GM19463 (cell line): ENCODE measurements around the gene CENPU.

Experiments used
- ATAC-seq: cut with Tn5 transposase; IDR thresholded peaks from one replicate; pipeline ENCODE4 v1.9.1; 2021; ENCODE audit warnings: mild to moderate bottlenecking, moderate library complexity; ENCODE audit not compliant: unreplicated experiment

The CENPU gene

DNA sequence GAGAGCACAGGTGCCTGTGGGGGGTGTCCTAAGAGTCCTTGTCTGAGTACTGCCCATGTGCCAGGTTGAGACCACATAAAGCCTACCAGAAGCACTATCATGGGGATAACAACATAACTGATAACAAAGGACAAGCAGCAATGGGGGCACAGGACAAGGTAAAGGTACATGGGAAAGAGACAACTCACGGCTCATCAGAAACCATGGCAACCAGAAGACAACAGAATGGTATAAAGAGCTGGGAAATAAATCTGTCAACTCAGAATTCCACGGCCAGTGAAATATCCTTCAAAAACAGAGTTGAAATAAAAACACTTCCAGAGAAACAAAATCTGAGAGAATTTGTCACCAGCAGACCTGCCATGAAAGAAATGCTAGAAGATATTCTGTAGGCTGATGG is 20.0 kb downstream of the CENPU start:
- no peak for ATAC-seq

DNA sequence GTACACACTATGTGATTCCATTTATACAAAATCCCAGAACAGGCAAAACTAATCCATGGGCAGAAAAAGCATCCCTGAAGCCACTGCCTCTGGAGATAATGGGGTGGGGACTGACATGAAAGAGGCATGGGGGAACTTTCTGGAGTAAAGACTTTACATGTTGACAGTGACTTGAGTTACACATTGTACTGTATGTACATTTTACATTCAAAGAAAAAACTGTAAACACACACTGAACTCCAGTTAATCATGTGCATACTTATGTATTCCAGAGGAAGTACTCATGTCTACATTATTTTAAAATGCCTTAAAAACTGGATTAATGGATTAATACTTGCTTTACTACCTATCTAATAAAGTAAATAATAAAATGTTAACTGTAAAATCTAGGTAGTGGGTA is 21.6 kb downstream of the CENPU start:
- ATAC-seq = no peak

DNA sequence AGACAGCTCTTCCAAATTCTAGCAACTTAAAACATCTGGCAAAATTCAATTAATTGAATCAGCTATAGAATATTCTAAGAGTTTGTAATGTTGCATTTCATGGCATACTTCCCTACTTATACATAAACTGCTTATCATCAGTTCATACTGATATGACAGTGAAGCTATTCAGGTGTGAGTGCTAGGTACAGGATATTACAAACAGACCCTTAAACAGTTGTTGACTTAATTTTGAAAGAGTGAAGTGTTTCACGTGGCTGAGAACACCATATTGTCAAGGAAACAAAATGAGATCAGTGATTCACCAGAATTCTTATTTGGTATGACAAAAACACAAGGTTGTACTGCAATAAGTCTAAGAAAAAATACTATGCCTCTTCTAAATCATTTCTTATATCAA is 27.4 kb downstream of the CENPU start:
- ATAC-seq = no peak

DNA sequence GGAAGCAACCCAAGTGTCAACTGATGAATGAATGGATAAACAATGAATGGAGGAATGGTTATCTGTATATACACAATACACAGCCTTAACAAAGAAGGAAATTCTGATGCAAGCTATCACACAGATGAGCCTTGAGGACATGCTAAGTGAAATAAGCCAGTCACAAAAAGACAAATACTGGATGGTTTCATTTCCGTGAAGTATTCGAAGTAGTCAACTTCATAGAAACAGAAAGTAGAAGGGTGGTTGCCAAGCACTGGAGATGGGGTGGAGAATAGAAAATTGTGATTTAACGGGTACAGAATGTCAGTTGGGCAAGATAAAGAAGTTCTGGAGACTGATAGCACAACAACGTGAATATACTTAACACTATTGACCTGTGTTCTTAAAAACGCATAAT is 28.2 kb downstream of the CENPU start:
- no peak for ATAC-seq

DNA sequence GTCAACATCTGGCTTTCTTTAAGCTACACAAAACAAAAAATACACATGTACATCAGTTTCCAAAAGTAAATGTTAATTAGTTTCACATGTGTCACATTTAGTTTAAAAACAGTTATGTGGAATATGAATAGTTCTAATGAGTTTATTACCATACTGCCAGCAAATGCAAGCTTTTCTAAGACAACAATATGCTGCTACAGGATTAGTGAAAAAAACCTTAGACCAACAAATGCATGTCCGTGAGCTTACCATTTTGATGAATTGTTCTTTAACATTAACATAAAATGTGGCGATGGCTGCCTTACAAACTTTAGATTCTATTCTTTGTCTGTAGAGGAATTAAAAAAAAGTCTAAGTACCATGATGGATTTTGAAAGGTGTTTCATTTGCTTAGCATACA is 31.8 kb downstream of the CENPU start:
- ATAC-seq = no peak

DNA sequence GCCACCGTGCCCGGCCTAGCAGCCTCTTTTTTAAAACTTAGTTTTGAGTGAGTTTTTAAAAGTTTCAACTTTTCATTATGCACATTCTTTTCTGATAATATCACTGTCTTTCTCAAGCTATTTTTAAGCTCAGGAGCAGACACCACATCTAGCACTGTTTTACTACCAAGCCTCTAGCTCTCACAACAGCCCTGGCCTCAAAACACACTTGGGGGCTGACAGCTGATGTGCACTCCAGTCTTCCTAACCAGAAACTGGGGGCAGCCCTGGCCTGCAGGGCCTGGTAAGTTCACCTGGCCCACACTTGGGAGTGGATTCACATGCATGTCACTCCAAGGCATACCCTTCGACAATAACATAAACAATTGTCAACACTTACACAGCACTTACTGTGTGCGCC is 34.0 kb downstream of the CENPU start:
- ATAC-seq = no peak

DNA sequence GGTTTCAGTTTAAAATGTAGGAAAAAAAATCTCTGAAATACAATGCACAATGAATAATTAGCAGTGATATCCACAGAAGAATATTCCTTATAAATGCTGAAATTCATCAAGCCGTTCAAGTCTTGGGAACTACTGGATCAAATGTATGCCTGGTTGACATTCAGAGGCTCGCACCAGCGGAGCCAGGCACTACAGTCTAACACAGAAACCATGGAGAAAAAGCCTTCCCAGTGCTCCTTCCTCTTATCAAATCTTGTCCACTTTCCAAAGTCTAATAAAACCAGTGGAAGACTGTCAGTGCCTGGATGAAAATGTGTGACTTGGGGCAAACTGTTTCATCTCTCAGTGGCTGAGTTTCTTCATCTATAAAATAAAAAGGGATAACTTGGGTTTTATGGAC is 35.9 kb downstream of the CENPU start:
- ATAC-seq = no peak

DNA sequence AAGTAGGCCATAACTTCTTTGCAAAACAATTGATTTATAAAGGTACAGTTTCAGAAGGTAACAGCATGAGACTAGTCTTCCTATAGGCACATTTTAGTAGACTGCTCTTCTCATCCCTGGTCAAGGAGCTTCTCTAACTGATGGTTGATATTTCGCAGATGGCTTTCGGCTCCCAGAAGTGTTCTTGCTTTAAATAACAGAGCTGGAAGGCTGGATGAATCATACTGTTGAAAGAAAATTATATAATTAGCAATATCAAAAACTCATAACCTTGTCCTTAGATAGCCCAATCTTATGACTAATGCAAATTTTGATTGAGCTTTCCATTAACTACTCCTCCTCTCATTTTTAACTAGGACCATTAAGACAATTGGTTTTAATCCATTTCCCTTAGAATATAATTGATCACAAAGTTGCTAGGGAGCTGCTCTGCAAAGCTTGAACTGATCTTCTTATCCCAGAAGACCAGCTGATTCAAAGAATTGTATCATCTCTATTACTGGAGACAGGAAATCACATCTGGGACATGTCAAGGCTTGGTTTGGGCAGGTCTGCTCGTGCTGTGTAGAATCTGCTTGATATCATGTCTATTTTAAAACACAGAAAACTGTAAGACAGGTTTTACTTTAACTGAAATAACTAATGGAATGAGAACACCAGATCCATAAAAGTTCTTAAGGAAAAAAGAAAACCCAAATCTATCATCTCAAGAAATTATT is 38.6 kb downstream of the CENPU start:
- ATAC-seq = no peak

DNA sequence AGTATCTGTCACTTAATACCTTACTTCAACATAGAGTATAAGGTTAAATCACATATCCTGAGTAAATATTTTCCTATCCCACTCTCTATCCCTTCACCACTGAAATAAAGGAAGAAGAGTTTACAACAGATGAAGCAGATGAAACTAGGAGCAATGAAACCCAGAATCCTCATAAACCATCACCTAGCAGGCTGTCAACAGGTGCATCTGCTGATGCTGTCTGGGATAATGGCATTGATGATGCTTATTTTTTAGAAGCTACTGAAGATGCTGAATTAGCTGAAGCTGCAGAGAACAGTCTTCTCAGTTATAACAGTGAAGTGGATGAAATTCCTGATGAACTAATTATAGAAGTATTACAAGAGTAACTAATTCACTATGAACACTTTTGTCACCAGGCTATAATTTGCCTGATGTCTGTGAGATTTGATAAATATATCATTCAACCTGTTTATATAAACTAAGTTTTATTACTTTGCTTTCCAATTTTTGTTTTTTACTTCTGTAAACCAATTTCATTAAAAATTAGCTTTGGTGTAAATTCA is 39.4 kb downstream of the CENPU start:
- ATAC-seq = no peak

DNA sequence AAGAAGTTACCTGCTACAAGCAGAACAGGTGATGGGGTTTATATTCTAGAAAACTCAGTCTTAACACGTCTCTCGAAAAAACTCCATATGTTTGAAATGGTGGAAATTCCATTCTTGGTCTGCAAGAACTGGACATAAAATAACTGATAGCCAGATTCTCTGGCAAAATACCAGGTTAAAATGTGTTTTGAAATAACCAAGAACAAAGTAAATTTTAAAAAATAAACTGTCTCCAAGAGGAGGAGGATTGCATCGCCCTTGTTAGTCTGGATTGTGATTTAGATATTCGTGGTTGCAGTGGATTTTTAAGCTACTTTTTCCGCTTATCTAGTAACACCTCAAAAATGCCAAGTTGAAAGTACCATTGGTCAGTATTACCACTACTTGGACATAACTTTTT is 40.8 kb downstream of the CENPU start:
- no peak for ATAC-seq

DNA sequence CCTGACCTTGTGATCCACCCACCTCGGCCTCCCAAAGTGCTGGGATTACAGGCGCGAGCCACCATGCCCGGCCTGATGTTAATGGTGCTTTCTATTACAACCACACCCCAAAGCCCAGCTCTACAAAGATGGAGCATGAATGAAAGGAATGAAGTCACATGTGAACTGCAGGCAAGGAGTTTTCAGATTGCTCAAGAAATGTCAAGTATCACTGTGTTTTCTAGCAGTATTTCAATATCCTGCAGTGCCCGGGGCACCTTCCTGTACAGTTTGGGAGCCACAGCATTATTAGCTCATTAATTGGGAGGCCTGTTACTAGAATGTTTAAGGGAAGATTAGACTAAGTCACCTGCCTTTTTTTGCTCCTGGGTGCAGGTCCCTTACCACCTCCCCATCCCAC is 44.2 kb downstream of the CENPU start:
- no peak for ATAC-seq

DNA sequence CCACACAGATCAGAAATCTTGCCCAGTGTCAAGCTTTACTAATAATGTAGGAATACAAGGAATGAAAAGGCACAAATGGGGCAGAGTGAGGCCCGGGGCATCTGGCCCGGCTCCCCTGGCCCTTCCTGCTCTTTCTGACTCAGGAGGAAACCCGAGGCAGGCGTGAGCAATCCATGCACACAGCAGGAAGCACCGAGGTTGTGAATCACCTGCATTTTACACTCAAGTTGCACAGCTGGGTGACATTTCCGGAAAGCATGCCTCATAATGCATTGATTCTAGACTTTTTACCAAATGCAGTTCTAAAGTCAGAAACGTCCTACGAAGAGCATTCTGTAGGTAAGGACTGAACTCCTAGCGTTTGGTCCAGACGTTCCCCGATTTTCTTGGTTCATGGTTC is 45.4 kb downstream of the CENPU start:
- no peak for ATAC-seq

DNA sequence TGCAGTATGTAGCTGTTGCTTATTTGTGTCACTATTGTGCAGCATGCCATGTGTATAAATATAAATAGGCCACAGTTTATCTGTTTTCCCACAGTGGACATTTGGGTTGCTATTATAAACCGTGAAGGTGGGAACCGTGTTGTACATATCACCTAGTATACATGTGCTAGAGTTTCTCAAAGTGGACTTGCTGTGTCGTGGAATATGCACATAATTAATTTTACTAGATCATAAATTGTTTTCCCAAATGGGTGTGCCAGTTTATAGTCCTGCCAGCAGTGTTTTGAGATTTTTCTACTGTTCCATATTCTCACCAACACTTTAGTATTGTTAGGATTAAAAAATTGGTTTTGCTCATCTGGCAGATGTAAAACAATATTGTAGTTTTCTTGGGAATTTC is 45.9 kb downstream of the CENPU start:
- ATAC-seq = no peak

DNA sequence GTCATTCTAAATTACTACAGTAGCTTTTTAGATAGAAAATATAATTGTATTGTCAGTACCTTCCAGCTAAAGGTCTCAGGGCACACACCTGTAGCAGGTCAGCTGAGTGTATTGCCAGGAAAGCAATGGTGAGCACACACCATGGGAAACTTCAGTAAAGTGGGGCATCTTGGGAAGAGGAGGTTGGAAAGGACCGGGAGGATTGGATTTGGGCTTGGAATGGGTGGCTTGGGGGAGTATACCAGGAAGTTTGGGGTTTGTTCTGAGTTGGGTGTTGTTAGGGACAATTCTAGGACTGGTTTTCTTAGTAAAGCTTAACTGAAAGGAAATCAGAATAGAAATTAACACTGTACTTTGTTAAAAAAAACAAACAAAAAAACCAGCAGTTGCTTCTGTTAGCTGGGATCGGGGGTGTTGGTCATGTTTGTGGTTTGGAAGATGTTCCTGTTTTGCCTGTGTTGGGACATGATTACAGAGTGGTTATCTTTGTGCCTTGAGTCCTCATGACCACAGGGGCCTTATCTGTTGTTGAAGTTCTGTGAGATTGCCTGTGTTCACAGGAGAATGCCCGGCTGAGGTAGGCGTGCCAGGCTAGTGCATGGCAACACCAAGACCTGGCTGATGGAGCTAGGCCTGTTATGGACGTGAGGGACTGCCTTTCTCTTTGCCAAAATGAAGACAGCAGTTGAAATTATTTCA is 49.3 kb downstream of the CENPU start:
- no peak for ATAC-seq

DNA sequence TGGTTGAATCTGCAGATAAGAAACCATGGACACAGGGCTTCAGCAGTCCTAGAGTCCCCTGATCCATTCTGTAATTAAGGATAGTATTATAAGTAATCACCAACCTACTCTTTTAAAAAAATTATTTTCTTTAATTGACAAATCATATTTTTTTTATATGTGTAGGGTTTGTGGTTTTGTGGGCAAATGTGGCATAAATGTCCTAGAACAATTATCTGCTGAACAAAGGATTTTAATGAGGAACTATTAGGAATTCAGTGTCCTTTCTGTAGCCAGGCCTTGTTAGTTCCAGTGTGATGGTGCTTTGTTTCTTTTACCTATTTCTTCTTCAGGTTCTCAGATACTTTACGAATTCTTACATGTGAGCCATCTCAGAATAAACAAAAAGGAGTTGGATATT is 52.0 kb downstream of the CENPU start:
- ATAC-seq = no peak

DNA sequence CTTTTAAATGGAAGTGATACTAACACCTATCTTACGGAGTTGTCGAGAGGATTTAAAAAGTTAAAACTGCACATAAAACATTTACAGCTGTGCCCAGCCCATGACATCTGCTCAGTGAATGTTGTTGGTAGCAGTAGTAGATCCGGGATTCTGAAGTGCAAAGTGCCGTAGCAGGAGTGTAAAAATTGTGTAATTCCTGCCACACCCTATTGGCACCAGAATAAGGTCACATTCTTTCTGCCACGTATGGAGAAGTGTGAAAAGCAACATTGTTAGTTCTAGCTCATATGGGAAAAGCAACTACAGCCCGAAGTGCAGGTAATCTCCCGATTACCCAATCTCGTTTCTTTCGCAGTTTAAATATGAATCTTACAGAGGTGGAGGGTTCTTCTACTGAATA is 53.2 kb downstream of the CENPU start:
- ATAC-seq = no peak

DNA sequence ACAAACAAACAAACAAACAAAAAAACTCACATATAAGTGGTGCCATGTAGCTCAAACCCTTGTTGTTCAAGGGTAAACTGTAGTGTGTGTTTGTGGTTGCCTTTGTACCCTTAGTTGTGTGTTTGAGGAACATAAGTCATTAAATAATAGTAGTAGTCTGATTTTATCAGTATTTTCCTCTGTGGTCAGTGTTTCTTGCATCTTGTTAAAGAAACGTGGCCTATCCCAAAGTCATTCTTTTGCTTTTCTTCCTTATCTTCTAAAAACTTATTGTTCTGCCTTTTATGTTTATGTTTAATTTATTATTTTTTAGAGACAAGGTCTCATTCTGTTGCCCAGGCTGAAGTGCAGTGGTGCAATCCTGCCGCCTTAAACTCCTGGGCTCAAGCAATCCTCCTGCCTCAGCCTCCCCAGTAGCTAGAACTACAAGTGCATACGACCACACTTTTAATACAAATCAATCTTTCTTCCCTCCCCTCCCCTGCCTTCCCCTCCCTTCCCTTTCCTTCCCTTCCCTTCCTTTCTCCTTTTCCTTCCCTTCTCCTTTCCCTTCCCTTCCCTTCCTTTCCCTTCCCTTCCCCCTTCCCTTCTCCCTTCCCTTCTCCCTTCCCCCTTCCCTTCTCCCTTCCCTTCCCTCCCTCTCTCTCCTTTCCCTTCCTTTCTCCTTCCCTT is 57.9 kb downstream of the CENPU start:
- no peak for ATAC-seq

DNA sequence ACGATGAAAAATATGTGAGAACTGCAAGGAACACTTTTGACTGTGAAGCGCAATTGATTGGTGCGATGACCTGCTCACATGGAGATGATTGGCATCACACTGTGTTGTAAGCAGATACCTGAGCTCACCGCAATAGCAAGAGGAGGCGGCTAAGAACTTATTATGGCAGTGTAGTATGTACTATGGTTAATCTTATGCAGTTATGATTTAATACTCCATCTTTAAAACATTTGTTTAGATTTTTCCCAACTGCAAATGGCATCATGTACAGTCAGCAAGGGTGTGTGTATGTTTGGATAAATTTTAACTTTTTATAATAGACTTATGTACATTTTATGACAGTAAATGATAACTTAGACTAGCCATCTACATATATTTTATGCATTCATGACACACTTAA is 58.9 kb downstream of the CENPU start:
- no peak for ATAC-seq

DNA sequence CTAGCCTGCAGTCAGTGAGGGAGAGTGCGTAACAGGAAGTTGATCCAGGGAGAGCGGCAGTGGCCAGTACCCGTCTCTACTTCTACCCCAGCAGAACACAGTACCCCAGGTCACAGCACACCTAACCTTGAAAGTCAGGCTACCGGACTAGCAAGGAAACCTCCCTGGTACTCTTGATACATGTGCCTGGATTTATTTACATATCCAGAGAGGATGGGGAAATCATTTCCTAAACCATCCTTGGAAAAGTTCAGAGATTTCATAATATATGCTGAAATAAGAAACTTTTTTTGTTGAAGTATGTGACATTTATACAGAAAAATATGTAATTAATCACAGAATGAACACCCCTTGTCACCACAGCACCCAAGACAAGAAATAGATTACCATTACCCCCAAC is 59.9 kb downstream of the CENPU start:
- ATAC-seq = no peak

DNA sequence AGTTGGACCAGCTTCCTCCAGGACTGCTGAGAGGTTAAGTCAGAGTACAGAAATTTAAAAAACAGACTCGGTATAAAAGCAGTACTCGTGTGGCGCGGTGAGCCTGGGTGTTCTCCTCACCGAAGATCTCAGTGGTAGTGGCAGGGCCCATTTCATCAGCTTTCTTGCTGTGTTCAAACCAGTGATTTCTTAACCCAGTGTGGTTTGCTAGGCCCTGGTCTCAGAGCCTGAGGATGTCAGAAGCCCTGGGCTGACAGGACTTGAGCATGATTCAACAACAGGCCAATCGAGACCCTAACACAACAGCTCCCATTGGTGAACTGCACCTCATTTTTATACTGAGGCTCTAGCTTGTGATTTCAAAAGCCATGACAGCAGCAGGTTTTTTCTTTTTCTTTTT is 61.2 kb downstream of the CENPU start:
- ATAC-seq = no peak

DNA sequence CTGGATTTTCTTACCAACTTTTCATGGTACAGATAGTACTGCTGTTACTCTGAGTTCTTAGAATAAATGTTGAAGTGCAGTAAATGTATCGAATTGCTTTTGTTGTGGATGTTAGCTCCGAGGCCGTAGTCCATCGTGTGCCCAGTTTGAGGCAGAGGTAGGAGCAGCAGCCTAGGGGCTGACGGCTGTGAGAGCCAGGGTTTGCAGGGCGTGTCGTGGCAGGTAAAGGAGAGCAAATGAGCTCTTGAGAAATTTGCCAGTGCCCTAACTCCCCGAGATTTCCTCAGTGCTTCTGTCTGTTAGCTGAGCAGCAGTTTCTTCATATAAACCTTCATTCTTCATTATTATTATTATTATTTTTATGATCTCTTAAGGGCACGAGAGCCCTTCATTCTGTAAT is 62.8 kb downstream of the CENPU start:
- ATAC-seq = no peak

DNA sequence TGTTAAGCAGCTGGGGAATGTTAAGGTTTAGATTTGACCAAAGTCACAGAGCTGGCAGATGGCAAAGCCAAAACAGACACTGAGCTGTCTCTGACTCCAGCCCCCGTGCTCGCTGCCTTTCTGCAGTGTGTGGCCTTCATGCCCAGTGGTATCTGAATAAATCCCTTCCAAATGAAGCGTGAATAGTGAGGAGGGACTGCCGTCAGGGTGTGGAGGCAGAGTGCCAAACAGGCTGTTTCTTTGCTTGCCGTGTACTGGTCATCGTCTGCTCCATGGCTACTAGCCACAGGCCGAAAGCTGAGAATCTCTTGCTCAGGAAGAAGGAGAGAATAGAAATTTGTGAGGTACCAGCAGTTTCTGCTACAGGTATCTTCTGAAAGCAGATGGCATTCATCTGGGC is 64.6 kb downstream of the CENPU start:
- ATAC-seq = no peak
